Suprapubic skin (tissue), 3 donors: Measurements from ENCODE around the gene CKLF.
"Not testable (repeated sequence)": the region's sequence is repeated elsewhere in the genome, so short reads cannot be mapped to it uniquely, and the experiment has no call there.

Source experiments
- POLR2A ChIP-seq, 2 donors: fragments of 450-650 bp; IDR thresholded peaks; one replicate each; pipeline ENCODE4 v1.6.1; 2017; ENCODE audit warnings: antibody characterized with exemption in 2 of 2, mild to moderate bottlenecking in 2 of 2, moderate library complexity in 2 of 2
- TF ChIP-seq, protein P1 (sequence below), 2 donors: fragments of 200-600 bp in 1 of 2; fragments of 450-650 bp in 1 of 2; sonication (generic) in 1 of 2; IDR thresholded peaks; one replicate each; pipeline ENCODE4 v1.5.1; 2016 to 2019; ENCODE audit warnings: antibody characterized with exemption in 2 of 2, mild to moderate bottlenecking in 1 of 2, moderate library complexity in 1 of 2

DNA sequence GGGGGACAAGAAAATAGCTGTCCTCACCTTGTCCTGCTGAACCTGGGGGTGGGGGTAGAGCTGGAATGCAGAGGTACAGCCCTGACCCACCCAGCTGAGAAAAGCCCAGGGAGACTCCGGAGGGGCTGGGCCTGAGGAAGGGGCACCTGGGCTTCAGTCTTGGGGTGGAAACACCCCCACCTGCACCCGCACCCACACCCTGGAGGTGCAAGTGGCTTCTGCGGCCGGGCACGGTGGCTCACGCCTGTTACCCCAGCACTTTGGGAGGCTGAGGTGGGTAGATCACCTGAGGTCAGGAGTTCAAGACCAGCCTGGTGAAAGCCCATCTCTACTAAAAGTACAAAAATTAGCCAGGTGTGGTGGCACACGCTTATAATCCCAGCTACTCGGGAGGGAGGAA is 59.5 kb downstream of the CKLF start:
- not testable (repeated sequence) for TF ChIP-seq POLR2A (IDR thresholded peaks at IDR 0.05)
- TF ChIP-seq, protein P1, sequence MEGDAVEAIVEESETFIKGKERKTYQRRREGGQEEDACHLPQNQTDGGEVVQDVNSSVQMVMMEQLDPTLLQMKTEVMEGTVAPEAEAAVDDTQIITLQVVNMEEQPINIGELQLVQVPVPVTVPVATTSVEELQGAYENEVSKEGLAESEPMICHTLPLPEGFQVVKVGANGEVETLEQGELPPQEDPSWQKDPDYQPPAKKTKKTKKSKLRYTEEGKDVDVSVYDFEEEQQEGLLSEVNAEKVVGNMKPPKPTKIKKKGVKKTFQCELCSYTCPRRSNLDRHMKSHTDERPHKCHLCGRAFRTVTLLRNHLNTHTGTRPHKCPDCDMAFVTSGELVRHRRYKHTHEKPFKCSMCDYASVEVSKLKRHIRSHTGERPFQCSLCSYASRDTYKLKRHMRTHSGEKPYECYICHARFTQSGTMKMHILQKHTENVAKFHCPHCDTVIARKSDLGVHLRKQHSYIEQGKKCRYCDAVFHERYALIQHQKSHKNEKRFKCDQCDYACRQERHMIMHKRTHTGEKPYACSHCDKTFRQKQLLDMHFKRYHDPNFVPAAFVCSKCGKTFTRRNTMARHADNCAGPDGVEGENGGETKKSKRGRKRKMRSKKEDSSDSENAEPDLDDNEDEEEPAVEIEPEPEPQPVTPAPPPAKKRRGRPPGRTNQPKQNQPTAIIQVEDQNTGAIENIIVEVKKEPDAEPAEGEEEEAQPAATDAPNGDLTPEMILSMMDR (IDR thresholded peaks at IDR 0.05), result not testable (repeated sequence)
